ENCODE results near the gene IFNL1. TPM values are rescaled to one million over a fixed set of nuclear protein-coding genes. Genes with fewer than 3 reads are reported as not detected.

The IFNL1 gene
- total RNA-seq, 4 donors from 2014 or later = not detected

- TF ChIP-seq POLR2A (IDR thresholded peaks at IDR 0.05) (no peak), CTCF (IDR thresholded peaks at IDR 0.05) (no peak)
- Histone ChIP-seq H3K36me3 (peaks cover 7 to 8% of the 10 kb centered on the region in 2 donors), H3K27me3 (no peaks in the 10 kb centered on the region), H3K9me3 (no peaks in the 10 kb centered on the region), H3K4me3 (replicated peaks in 1 of 3) (no peak overlapping the region), H3K4me1 (peaks cover 7 to 30% of the 10 kb centered on the region in 2 donors), H3K27ac (no peak overlapping the region)
- DNase-seq = no peak
- intact Hi-C loops (cut with DNase I) = loop anchor here (5.0 kb wide), 1 partner anchor 40 kb away; no protein-coding TSS in a partner anchor
- 85 to 96% methylated on average over 4 of the region's 4 CpGs for WGBS, 2 donors
Measured at GRCh38 chr19:39347332-39348164, 51.3 kb downstream of the IFNL1 start.

Small RNAs within 50 kb of the gene (small RNA-seq; reads per million reads assigned to genes)
- gene AC011445.2 = not detected

Other genes with a start within 250 kb of the IFNL1 start
- under 1 TPM in 1 of 4 donors, not detected in 3; 0.22 TPM for gene ACP7, start 212.0 kb upstream of the IFNL1 start, total RNA-seq
- 10 to 100 TPM; 12.4 to 24.9 (median 23.2) TPM for gene PAK4, start 170.6 kb upstream of the IFNL1 start, total RNA-seq
- gene NCCRP1, start 99.4 kb upstream of the IFNL1 start, total RNA-seq = under 1 TPM in 3 of 4 donors, not detected in 1; 0.45 to 0.81 (median 0.78) TPM
- gene SYCN, start 92.1 kb upstream of the IFNL1 start, total RNA-seq = not detected
- gene IFNL3, start 51.4 kb upstream of the IFNL1 start, total RNA-seq = not detected
- not detected for gene IFNL4, start 47.6 kb upstream of the IFNL1 start, total RNA-seq
- gene IFNL2, start 28.0 kb upstream of the IFNL1 start, total RNA-seq = not detected
- 1 to 10 TPM in 3 of 4 donors, under 1 TPM in 1; 0.78 to 2.2 (median 1.1) TPM for gene LRFN1, start 24.5 kb downstream of the IFNL1 start, total RNA-seq
- 10 to 100 TPM in 3 of 4 donors, 1 to 10 TPM in 1; 6.3 to 54.7 (median 17.6) TPM for gene GMFG, start 39.6 kb downstream of the IFNL1 start, total RNA-seq
- 100 to 1,000 TPM in 3 of 4 donors, 10 to 100 TPM in 1; 79.5 to 212 (median 124) TPM for gene SAMD4B, start 46.0 kb downstream of the IFNL1 start, total RNA-seq
- gene PAF1, start 94.7 kb downstream of the IFNL1 start, total RNA-seq = 10 to 100 TPM; 38.8 to 60.3 (median 50.8) TPM
- 10 to 100 TPM; 44.3 to 77.5 (median 63.4) TPM for gene MED29, start 95.0 kb downstream of the IFNL1 start, total RNA-seq
- gene ZFP36, start 110.4 kb downstream of the IFNL1 start, total RNA-seq = 100 to 1,000 TPM in 1 of 4 donors, 10 to 100 TPM in 3; 32.4 to 109 (median 62.4) TPM
- gene PLEKHG2, start 116.3 kb downstream of the IFNL1 start, total RNA-seq = 10 to 100 TPM in 2 of 4 donors, 1 to 10 TPM in 2; 8.2 to 29.1 (median 10.7) TPM
- gene RPS16, start 139.5 kb downstream of the IFNL1 start, total RNA-seq = 1,000 to 10,000 TPM in 2 of 4 donors, 100 to 1,000 TPM in 2; 919 to 2,686 (median 1,277) TPM
- 100 to 1,000 TPM in 2 of 4 donors, 10 to 100 TPM in 2; 93.6 to 203 (median 116) TPM for gene SUPT5H, start 149.2 kb downstream of the IFNL1 start, total RNA-seq
- gene TIMM50, start 184.4 kb downstream of the IFNL1 start, total RNA-seq = 10 to 100 TPM; 74.4 to 86.5 (median 84.5) TPM
- under 1 TPM in 1 of 4 donors, not detected in 3; 0.56 TPM for gene DLL3, start 202.5 kb downstream of the IFNL1 start, total RNA-seq
- gene SELENOV, start 218.7 kb downstream of the IFNL1 start, total RNA-seq = 1 to 10 TPM; 2.5 to 4.4 (median 3.3) TPM
- 1 to 10 TPM; 2.4 to 7.1 (median 4.4) TPM for gene EID2B, start 236.4 kb downstream of the IFNL1 start, total RNA-seq
- 10 to 100 TPM; 15.3 to 24.4 (median 19.8) TPM for gene EID2, start 243.8 kb downstream of the IFNL1 start, total RNA-seq

All from thyroid gland (tissue), 4 donors.